Stimulated activated CD8-positive, alpha-beta memory T cell treated with anti-CD3 and anti-CD28 coated beads, Interleukin-4, amount 100 ng/mL, for 48 hours (primary cell): ENCODE results near the gene PDE10A.
"Not testable (repeated sequence)": the region's sequence is repeated elsewhere in the genome, so short reads cannot be mapped to it uniquely, and the experiment has no call there.

ENCODE experiments used
- DNase-seq: peaks from one replicate; pipeline ENCODE4 v3.0.0-alpha.2; 2020

Gene PDE10A

GRCh38 chr6:165519316-165519715 lies 143.7 kb downstream of the PDE10A start:
- DNase-seq, result no peak

GRCh38 chr6:165515963-165516624 lies 146.9 kb downstream of the PDE10A start:
- DNase-seq, result no peak

- DNase-seq, result no peak
Measured at GRCh38 chr6:165514621-165515020, 148.4 kb downstream of the PDE10A start.

- no peak for DNase-seq
Measured at GRCh38 chr6:165511807-165512206, 151.2 kb downstream of the PDE10A start.

- DNase-seq, result no peak
Measured at GRCh38 chr6:165508321-165508869, 154.6 kb downstream of the PDE10A start.

GRCh38 chr6:165506657-165507056 lies 156.4 kb downstream of the PDE10A start:
- DNase-seq, result no peak

GRCh38 chr6:165500214-165500907 lies 162.7 kb downstream of the PDE10A start:
- not testable (repeated sequence) for DNase-seq

- no peak for DNase-seq
Measured at GRCh38 chr6:165497472-165497871, 165.6 kb downstream of the PDE10A start.

- no peak for DNase-seq
Measured at GRCh38 chr6:165488624-165489295, 174.3 kb downstream of the PDE10A start.

- no peak for DNase-seq
Measured at GRCh38 chr6:165487950-165488349, 175.1 kb downstream of the PDE10A start.

- no peak for DNase-seq
Measured at GRCh38 chr6:165487347-165487746, 175.7 kb downstream of the PDE10A start.

- DNase-seq, result no peak
Measured at GRCh38 chr6:165486183-165487137, 176.6 kb downstream of the PDE10A start.

GRCh38 chr6:165484178-165484889 lies 178.7 kb downstream of the PDE10A start:
- no peak for DNase-seq

- no peak for DNase-seq
Measured at GRCh38 chr6:165481921-165482320, 181.1 kb downstream of the PDE10A start.

GRCh38 chr6:165480916-165481315 lies 182.1 kb downstream of the PDE10A start:
- no peak for DNase-seq

- DNase-seq, result no peak
Measured at GRCh38 chr6:165478581-165478980, 184.5 kb downstream of the PDE10A start.

- no peak for DNase-seq
Measured at GRCh38 chr6:165469483-165469882, 193.6 kb downstream of the PDE10A start.

GRCh38 chr6:165468340-165469235 lies 194.5 kb downstream of the PDE10A start:
- no peak for DNase-seq

- not testable (repeated sequence) for DNase-seq
Measured at GRCh38 chr6:165463499-165463898, 199.5 kb downstream of the PDE10A start.

- not testable (repeated sequence) for DNase-seq
Measured at GRCh38 chr6:165459605-165460301, 203.3 kb downstream of the PDE10A start.
